Prostate gland (tissue), 2 donors: ENCODE measurements around the gene LILRB2. TPM values are rescaled to one million over a fixed set of nuclear protein-coding genes. Genes with fewer than 3 reads are reported as not detected.

Experiments used
- DNase-seq: peaks from one replicate; pipeline ENCODE4 v3.0.0-alpha.2; 2019; ENCODE audit warnings: low spot score
- H3K27ac ChIP-seq, 2 donors: fragments of 200-600 bp; sonication (generic); 2 replicates each; pipeline ENCODE4 v1.5.1; 2017 to 2019
- H3K27me3 ChIP-seq: fragments of 200-600 bp; sonication (generic); replicated peaks from 2 replicates; pipeline ENCODE4 v1.5.1; 2019; ENCODE audit not compliant: insufficient read depth
- H3K36me3 ChIP-seq, 2 donors: fragments of 200-600 bp; sonication (generic); 1 replicate in 1 of 2; 2 replicates in 1 of 2; pipeline versions ENCODE4 v1.5.1 to v1.8.1; 2017 to 2019
- H3K4me1 ChIP-seq: fragments of 200-600 bp; sonication (generic); replicated peaks from 2 replicates; pipeline ENCODE4 v1.5.1; 2019
- H3K4me3 ChIP-seq, 2 donors: fragments of 200-600 bp; sonication (generic); 2 replicates each; pipeline ENCODE4 v1.5.1; 2017 to 2019
- H3K9me3 ChIP-seq: fragments of 200-600 bp; sonication (generic); 2 replicates; pipeline ENCODE4 v1.5.1; 2017
- POLR2A ChIP-seq: fragments of 450-650 bp; IDR thresholded peaks from one replicate; pipeline ENCODE4 v1.6.1; 2016; ENCODE audit warnings: antibody characterized with exemption, mild to moderate bottlenecking
- POLR2AphosphoS5 ChIP-seq: sonication (generic); formaldehyde crosslinking; IDR thresholded peaks from one replicate; pipeline ENCODE4 v1.6.1; 2017; ENCODE audit warnings: antibody characterized with exemption
- WGBS: methylation state at CpG from one replicate; pipeline ENCODE4 v1.1.5; 2018; 5-methylcytosine and 5-hydroxymethylcytosine counted together
- intact Hi-C: fragments of 100-400 bp; cut with DNase I; formaldehyde crosslinking; loops from one replicate; pipeline ENCODE4 v1.14.2; 2022
- total RNA-seq, 2 donors: library from RNA; depleted of rRNA; stranded (reverse); fragments of >200 nt; gene quantifications; one replicate each; pipeline ENCODE4 v1.1.0, GENCODE V29; 2016
- TF ChIP-seq, protein P1 (sequence below), 4 experiments: fragments of 200-600 bp in 2 of 4; fragments of 450-650 bp in 2 of 4; sonication (generic) in 2 of 4; IDR thresholded peaks; 1 replicate in 3 of 4; 2 replicates in 1 of 4; pipeline ENCODE4 v1.5.1; 2016 to 2019; ENCODE audit warnings: antibody characterized with exemption in 4 of 4, mild to moderate bottlenecking in 2 of 4, moderate library complexity in 2 of 4

Gene LILRB2
- total RNA-seq, 2 donors from 2014 or later: 0.09 to 1.4 TPM

DNA sequence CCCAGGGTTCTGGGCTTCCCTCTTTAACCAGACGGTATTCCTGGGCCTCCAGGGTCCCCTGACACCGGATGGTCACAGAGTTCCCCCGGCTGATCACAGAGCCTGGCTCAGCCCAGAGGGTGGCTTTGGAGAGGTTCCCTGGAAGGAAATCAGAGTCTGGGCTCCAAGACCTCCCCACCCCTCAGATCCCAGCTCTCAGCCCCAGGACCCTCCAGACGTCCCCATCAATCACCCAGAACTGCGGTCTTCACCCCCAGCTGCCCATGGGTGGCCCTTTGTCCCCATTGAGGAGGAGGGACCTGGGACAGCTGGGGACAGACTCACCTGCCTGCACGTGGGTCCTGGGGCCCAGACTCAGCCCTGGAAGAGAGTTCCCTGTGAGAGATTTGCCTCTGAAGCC lies 31.1 kb upstream of the LILRB2 start:
- DNase-seq: no peak
- no peak overlapping the region for H3K4me3 ChIP-seq
- H3K36me3 ChIP-seq: no peaks in the 10 kb centered on the region
- WGBS: 80% methylated on average over 5 of the region's 6 CpGs
- no peak overlapping the region for H3K27ac ChIP-seq
- intact Hi-C loops: no loop called here
- no peaks in the 10 kb centered on the region for H3K27me3 ChIP-seq
- H3K4me1 ChIP-seq: no peaks in the 10 kb centered on the region
- H3K9me3 ChIP-seq: no peaks in the 10 kb centered on the region
- TF ChIP-seq, protein P1, sequence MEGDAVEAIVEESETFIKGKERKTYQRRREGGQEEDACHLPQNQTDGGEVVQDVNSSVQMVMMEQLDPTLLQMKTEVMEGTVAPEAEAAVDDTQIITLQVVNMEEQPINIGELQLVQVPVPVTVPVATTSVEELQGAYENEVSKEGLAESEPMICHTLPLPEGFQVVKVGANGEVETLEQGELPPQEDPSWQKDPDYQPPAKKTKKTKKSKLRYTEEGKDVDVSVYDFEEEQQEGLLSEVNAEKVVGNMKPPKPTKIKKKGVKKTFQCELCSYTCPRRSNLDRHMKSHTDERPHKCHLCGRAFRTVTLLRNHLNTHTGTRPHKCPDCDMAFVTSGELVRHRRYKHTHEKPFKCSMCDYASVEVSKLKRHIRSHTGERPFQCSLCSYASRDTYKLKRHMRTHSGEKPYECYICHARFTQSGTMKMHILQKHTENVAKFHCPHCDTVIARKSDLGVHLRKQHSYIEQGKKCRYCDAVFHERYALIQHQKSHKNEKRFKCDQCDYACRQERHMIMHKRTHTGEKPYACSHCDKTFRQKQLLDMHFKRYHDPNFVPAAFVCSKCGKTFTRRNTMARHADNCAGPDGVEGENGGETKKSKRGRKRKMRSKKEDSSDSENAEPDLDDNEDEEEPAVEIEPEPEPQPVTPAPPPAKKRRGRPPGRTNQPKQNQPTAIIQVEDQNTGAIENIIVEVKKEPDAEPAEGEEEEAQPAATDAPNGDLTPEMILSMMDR (IDR thresholded peaks at IDR 0.05): no peak
- TF ChIP-seq POLR2A (no peak), POLR2AphosphoS5 (no peak)

DNA sequence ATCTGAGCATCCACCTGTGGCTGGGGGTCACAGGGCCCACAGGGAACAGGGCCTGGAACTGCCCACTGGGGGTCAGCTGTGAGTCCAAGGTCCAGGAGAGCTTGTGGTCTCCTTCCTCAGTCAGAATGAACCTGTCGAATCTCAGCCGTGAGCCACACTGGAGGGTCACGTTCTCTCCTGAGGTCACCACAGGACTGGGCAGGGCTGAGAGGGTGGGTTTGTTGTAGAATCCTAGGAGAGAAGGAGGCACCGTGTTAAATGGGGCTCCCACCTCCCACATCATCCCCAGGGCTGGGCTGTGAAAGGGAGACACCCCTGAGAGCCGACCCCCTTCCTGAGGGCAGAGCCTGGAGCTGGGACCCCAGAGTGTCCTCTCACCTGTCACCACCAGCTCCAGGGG lies 30.6 kb upstream of the LILRB2 start:
- intact Hi-C loops: no loop called here
- H3K27me3 ChIP-seq: no peaks in the 10 kb centered on the region
- H3K36me3 ChIP-seq: no peaks in the 10 kb centered on the region
- no peak for DNase-seq
- H3K9me3 ChIP-seq: no peaks in the 10 kb centered on the region
- H3K27ac ChIP-seq: no peak overlapping the region
- 72% methylated on average over 5 of the region's 5 CpGs for WGBS
- TF ChIP-seq POLR2A: no peak
- TF ChIP-seq, protein P1 (IDR thresholded peaks at IDR 0.05): no peak
- no peak for TF ChIP-seq POLR2AphosphoS5
- no peaks in the 10 kb centered on the region for H3K4me1 ChIP-seq
- no peak overlapping the region for H3K4me3 ChIP-seq

DNA sequence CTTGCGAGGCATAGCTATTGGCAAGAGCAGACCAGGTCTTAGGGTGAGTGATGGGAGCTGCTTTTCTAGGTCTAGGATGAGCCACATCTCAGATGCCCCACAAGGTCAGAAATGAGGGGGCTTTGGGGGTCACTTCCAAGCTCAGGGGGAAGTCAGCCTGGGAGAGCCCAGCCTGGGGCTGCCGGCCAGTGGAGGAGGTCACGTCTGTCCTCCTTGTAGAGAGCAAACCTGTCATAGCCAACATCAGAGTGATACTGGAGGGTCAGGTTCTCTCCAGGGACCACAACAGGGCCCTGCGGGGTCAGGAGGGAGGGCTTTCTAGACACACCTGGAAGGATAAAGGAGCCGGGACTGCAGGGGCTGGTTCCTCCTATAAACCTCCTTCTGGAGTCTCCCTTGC lies 29.6 kb upstream of the LILRB2 start:
- Histone ChIP-seq H3K4me1 (no peaks in the 10 kb centered on the region), H3K36me3 (no peaks in the 10 kb centered on the region), H3K4me3 (no peak overlapping the region), H3K27ac (no peak overlapping the region), H3K9me3 (no peaks in the 10 kb centered on the region), H3K27me3 (no peaks in the 10 kb centered on the region)
- 75% methylated on average over 5 of the region's 5 CpGs for WGBS
- no peak for DNase-seq
- TF ChIP-seq POLR2A (no peak), POLR2AphosphoS5 (no peak)
- TF ChIP-seq, protein P1 (IDR thresholded peaks at IDR 0.05): no peak
- intact Hi-C loops: no loop called here

DNA sequence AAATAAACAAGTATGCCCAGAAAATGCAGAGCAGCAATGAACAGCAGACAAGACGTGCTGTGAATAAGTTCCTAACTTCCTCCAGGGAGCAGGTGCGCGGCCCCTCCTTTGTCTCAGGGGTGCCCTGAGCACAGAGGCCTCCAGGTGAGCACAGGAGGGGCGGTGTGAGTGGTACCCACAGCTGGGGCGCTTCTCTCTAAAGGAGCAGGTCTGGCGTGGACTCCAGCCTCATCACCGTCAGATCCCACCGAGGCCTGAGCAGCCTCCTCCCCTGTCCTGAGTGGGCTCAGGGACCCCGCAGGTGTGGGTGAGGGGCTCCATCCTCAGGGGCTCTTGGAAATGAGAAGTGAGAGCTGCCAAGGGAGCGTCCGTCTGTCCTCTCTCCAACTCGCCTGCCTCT lies 28.9 kb upstream of the LILRB2 start:
- Histone ChIP-seq H3K27ac (no peak overlapping the region), H3K4me1 (no peaks in the 10 kb centered on the region), H3K4me3 (no peak overlapping the region), H3K9me3 (no peaks in the 10 kb centered on the region), H3K27me3 (no peaks in the 10 kb centered on the region), H3K36me3 (no peaks in the 10 kb centered on the region)
- TF ChIP-seq POLR2AphosphoS5: no peak
- TF ChIP-seq POLR2A: no peak
- TF ChIP-seq, protein P1 (IDR thresholded peaks at IDR 0.05): no peak
- no peak for DNase-seq
- intact Hi-C loops: no loop called here
- WGBS: 77% methylated on average over 12 of the region's 12 CpGs

DNA sequence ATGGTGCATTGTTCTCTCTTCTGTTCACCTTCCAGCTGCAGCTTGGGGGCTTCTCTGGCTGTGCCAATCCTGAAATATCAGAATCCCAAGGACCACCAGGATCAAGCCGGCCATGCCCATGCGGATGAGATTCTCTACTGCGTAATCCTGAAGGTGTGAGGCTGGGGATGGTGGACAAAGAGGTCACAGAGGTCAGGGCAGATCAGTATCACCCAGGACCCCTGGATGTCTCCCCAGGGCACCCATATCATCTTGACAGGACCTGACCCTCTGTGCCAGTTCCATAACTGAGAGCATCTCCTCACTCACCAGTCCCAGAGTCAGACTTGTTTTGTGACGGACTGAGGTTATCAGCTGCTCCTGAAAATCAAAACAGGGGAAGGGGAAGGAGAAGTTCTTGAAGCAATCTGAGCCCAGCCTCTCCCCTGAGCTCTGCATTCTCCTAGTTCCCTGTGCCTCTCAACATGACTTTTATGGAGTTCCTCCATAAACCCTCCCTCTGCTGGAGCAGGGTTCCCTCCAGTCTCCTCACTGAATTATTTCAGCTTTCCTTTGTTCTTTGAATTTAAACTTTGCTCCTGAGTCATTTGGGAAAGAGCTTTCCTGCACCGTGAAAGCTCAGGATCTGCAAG lies 26.6 kb upstream of the LILRB2 start:
- no peak overlapping the region for H3K27ac ChIP-seq
- intact Hi-C loops: no loop called here
- TF ChIP-seq POLR2AphosphoS5 (no peak), POLR2A (no peak)
- TF ChIP-seq, protein P1 (IDR thresholded peaks at IDR 0.05): no peak
- H3K4me3 ChIP-seq: no peak overlapping the region
- H3K36me3 ChIP-seq: no peaks in the 10 kb centered on the region
- DNase-seq: no peak
- no peaks in the 10 kb centered on the region for H3K9me3 ChIP-seq
- WGBS: 91% methylated on average over 5 of the region's 5 CpGs
- H3K4me1 ChIP-seq: no peaks in the 10 kb centered on the region
- no peaks in the 10 kb centered on the region for H3K27me3 ChIP-seq
